IMR-90 (cell line): ENCODE measurements around the gene GCH1. TPM values are rescaled to one million over a fixed set of nuclear protein-coding genes. Genes with fewer than 3 reads are reported as not detected.

Experiments used
- ATAC-seq: fragments of 200-7000 bp; cut with Tn5 transposase; 2 replicates; pipeline ENCODE4 v1.9.1; 2020; ENCODE audit warnings: low read depth, mild to moderate bottlenecking, moderate library complexity
- BruUV-seq: library from RNA; stranded (reverse); fragments of 400-500 nt; replicated peaks from 2 replicates; lab custom pipeline; 2021; lab: Mats Ljungman, UMichigan
- CTCF ChIA-PET: fragments of 300-600 bp; formaldehyde crosslinking; extraction: SDS; loops from one replicate; lab custom pipeline; 2021; ENCODE audit warnings: antibody characterized with exemption; lab: Yijun Ruan, JAX
- POLR2A ChIA-PET: fragments of 300-600 bp; sonication (Branson Sonifier 250); formaldehyde crosslinking; loops from one replicate; lab custom pipeline; 2022; ENCODE audit warnings: antibody characterized with exemption; ENCODE audit not compliant: unreplicated experiment; lab: Charles Lee
- DNase-seq: peaks from one replicate; pipeline ENCODE4 v3.0.0; 2013
- H2AFZ ChIP-seq: replicated peaks from 2 replicates; pipeline ENCODE3; 2013; ENCODE audit warnings: low read length, mild to moderate bottlenecking; ENCODE audit not compliant: poor library complexity
- H2AK5ac ChIP-seq: 2 replicates; pipeline ENCODE4 v1.6.1; 2013; ENCODE audit warnings: low read depth, low read length, inconsistent platforms
- H2AK9ac ChIP-seq: replicated peaks from 2 replicates; pipeline ENCODE3; 2013; ENCODE audit warnings: mild to moderate bottlenecking, low read depth, low read length, moderate library complexity; ENCODE audit not compliant: poor library complexity
- H2BK120ac ChIP-seq: 2 replicates; pipeline ENCODE4 v1.6.1; 2013; ENCODE audit warnings: low read depth, low read length, inconsistent platforms
- H2BK15ac ChIP-seq: 3 replicates; pipeline ENCODE4 v1.6.1; 2013; ENCODE audit warnings: low read depth, low read length, inconsistent platforms
- H2BK20ac ChIP-seq: 2 replicates; pipeline ENCODE4 v1.6.1; 2013; ENCODE audit warnings: low read depth, mild to moderate bottlenecking, inconsistent platforms, low read length, moderate library complexity
- H2BK5ac ChIP-seq: 2 replicates; pipeline ENCODE4 v1.6.1; 2013; ENCODE audit warnings: mild to moderate bottlenecking, low read depth, low read length, inconsistent platforms; ENCODE audit not compliant: poor library complexity, severe bottlenecking
- H3K14ac ChIP-seq: replicated peaks from 2 replicates; pipeline ENCODE4 v1.6.1; 2013; ENCODE audit warnings: low read depth, low read length, inconsistent platforms
- H3K18ac ChIP-seq: 2 replicates; pipeline ENCODE4 v1.6.1; 2013; ENCODE audit warnings: low read depth, low read length, control low read depth
- H3K23ac ChIP-seq: 2 replicates; pipeline ENCODE4 v1.6.1; 2013; ENCODE audit warnings: low read depth, low read length, inconsistent platforms
- H3K27ac ChIP-seq: 2 replicates; pipeline ENCODE4 v1.5.1; 2013; ENCODE audit warnings: mild to moderate bottlenecking, control low read depth, low read length; ENCODE audit not compliant: insufficient read depth
- H3K27me3 ChIP-seq: 2 replicates; pipeline ENCODE4 v1.6.1; 2013; ENCODE audit warnings: low read length; ENCODE audit not compliant: control insufficient read depth, insufficient read depth
- H3K36me3 ChIP-seq: 2 replicates; pipeline ENCODE4 v1.6.1; 2013; ENCODE audit warnings: low read length, mixed read lengths; ENCODE audit not compliant: control insufficient read depth, insufficient read depth
- H3K4ac ChIP-seq: 2 replicates; pipeline ENCODE4 v1.6.1; 2013; ENCODE audit warnings: low read depth, low read length, inconsistent platforms
- H3K4me1 ChIP-seq: 2 replicates; pipeline ENCODE4 v1.6.1; 2013; ENCODE audit warnings: low read length, mixed read lengths; ENCODE audit not compliant: control insufficient read depth, insufficient read depth
- H3K4me2 ChIP-seq: 2 replicates; pipeline ENCODE4 v1.6.1; 2013; ENCODE audit warnings: low read depth, mild to moderate bottlenecking, control low read depth, low read length, moderate library complexity
- H3K4me3 ChIP-seq: 2 replicates; pipeline ENCODE4 v1.5.1; 2013; ENCODE audit warnings: low read depth, mild to moderate bottlenecking, control low read depth, low read length, moderate library complexity; ENCODE audit not compliant: insufficient read depth
- H3K56ac ChIP-seq: 2 replicates; pipeline ENCODE4 v1.6.1; 2013; ENCODE audit warnings: low read length, inconsistent platforms; ENCODE audit not compliant: insufficient read depth; ENCODE audit errors: extremely low read depth
- H3K79me1 ChIP-seq, 2 experiments: 2 replicates each; pipeline ENCODE4 v1.6.1; 2013; ENCODE audit warnings: low read length in 2 of 2, inconsistent platforms in 1 of 2, low read depth in 1 of 2
- H3K9ac ChIP-seq: 2 replicates; pipeline ENCODE4 v1.6.1; 2013; ENCODE audit warnings: low read depth, low read length, control low read depth
- H3K9me1 ChIP-seq: 2 replicates; pipeline ENCODE4 v1.6.1; 2013; ENCODE audit warnings: low read length, inconsistent platforms; ENCODE audit not compliant: insufficient read depth
- H3K9me3 ChIP-seq: 2 replicates; pipeline ENCODE4 v1.6.1; 2013; ENCODE audit warnings: low read length; ENCODE audit not compliant: control insufficient read depth, insufficient read depth
- H4K20me1 ChIP-seq: 2 replicates; pipeline ENCODE4 v1.6.1; 2013; ENCODE audit warnings: low read length, inconsistent platforms; ENCODE audit not compliant: insufficient read depth
- H4K5ac ChIP-seq: 2 replicates; pipeline ENCODE4 v1.6.1; 2013; ENCODE audit warnings: mild to moderate bottlenecking, low read depth, low read length, control low read depth
- H4K8ac ChIP-seq, 2 experiments: 2 replicates each; pipeline ENCODE4 v1.6.1; 2013; ENCODE audit warnings: low read depth in 2 of 2, low read length in 2 of 2, control low read depth in 1 of 2, inconsistent platforms in 1 of 2
- H4K91ac ChIP-seq: 2 replicates; pipeline ENCODE4 v1.6.1; 2013; ENCODE audit warnings: low read depth, low read length, inconsistent platforms; ENCODE audit not compliant: insufficient read depth
- CTCF ChIP-seq: conservative IDR thresholded peaks from 2 replicates; pipeline ENCODE4 v1.5.1; 2012; ENCODE audit warnings: mild to moderate bottlenecking, low read depth, low read length, improper control_type of control experiment
- ELK1 ChIP-seq: fragments of 150-350 bp; IDR thresholded peaks from 2 replicates; pipeline ENCODE4 v1.6.1; 2016; ENCODE audit warnings: low read depth, mild to moderate bottlenecking, low read length, moderate library complexity, borderline replicate concordance
- FOS ChIP-seq: fragments of 150-350 bp; IDR thresholded peaks from 2 replicates; pipeline ENCODE4 v1.6.1; 2016; ENCODE audit warnings: low read depth, low read length
- MAFK ChIP-seq: IDR thresholded peaks from 2 replicates; pipeline ENCODE4 v1.6.1; 2012; ENCODE audit warnings: low read depth, low read length, improper control_type of control experiment
- MAZ ChIP-seq: IDR thresholded peaks from 2 replicates; pipeline ENCODE4 v1.6.1; 2012; ENCODE audit warnings: low read depth, mild to moderate bottlenecking, low read length, improper control_type of control experiment, moderate library complexity, borderline replicate concordance
- SMC3 ChIP-seq: fragments of 150-350 bp; IDR thresholded peaks from 2 replicates; pipeline ENCODE4 v1.6.1; 2016; ENCODE audit warnings: low read depth, mild to moderate bottlenecking, antibody characterized with exemption, low read length, moderate library complexity
- WGBS, 2 experiments: methylation state at CpG; one replicate each; pipeline versions ENCODE4 v1.1.5 to v1.1.7; 2013; ENCODE audit warnings: missing lambda C conversion rate in 2 of 2; ENCODE audit not compliant: insufficient read length in 1 of 2; ENCODE audit errors: extremely low coverage in 2 of 2; 5-methylcytosine and 5-hydroxymethylcytosine counted together
- dilution Hi-C: fragments of 300-500 bp; cut with HindIII; formaldehyde crosslinking; loops from one replicate; pipeline ENCODE4 v1.14.3; 2018; ENCODE audit warnings: low sequenced_read_pairs; ENCODE audit not compliant: unreplicated experiment
- in situ Hi-C: fragments of 300-500 bp; cut with MboI; formaldehyde crosslinking; loops from 3 replicates; pipeline ENCODE4 v1.14.3; 2019; ENCODE audit warnings: low sequenced_read_pairs, inconsistent platforms, mixed read lengths
- intact Hi-C: fragments of 100-400 bp; cut with micrococcal nuclease; formaldehyde crosslinking; loops from 2 replicates; pipeline ENCODE4 v1.10.0; 2022
- microRNA-seq, 2 experiments: library from miRNA; stranded (forward) in 1 of 2; unstranded in 1 of 2; fragments of 10-50 nt in 1 of 2; fragments of <30 nt in 1 of 2; gene quantifications in 1 of 2; microRNA quantifications in 1 of 2; one replicate each; pipeline versions ENCODE3 to v1.1.0; 2013 to 2020; ENCODE audit not compliant: insufficient read depth in 1 of 2, insufficient read length in 1 of 2, unreplicated experiment in 1 of 2
- polyA plus RNA-seq, 3 experiments: library from polyadenylated mRNA; depleted of rRNA; stranded (reverse); fragments of >200 nt; gene quantifications; 2 replicates each; pipeline ENCODE4 v1.2.3, GENCODE V29; 2012; ENCODE audit warnings: low replicate concordance in 1 of 3
- small RNA-seq, 5 experiments: library from RNA; depleted of rRNA; stranded (forward); fragments of <200 nt; gene quantifications; one replicate each; pipeline ENCODE3, GENCODE V24; 2012
- total RNA-seq: library from RNA; depleted of rRNA; stranded (reverse); fragments of >200 nt; gene quantifications from 2 replicates; pipeline ENCODE4 v1.2.3, GENCODE V29; 2012; rRNA removed

GCH1 gene
- total and polyA plus RNA-seq, 2 of the 4 experiments (the other 2 are of a cell fraction): 0.54 to 0.74 TPM

GRCh38 chr14:54792288-54792687, 110.3 kb downstream of the GCH1 start:
- H3K56ac ChIP-seq: no peak overlapping the region
- H3K18ac ChIP-seq: no peak overlapping the region
- peaks cover 14% of the 10 kb centered on the region for H3K9me1 ChIP-seq
- peaks cover 39% of the 10 kb centered on the region for H3K36me3 ChIP-seq
- H3K4ac ChIP-seq: no peak overlapping the region
- H3K14ac ChIP-seq: no peak overlapping the region
- H4K91ac ChIP-seq: no peak overlapping the region
- WGBS, 2 experiments: 89% methylated on average over 1 of the region's 6 CpGs; no CpG with 5 or more reads in 1 of the 2 experiments
- no peak overlapping the region for H3K23ac ChIP-seq
- no peak overlapping the region for H2AK5ac ChIP-seq
- peaks cover 7% of the 10 kb centered on the region for H3K9me3 ChIP-seq
- H4K20me1 ChIP-seq: 0 out of 2 replicates have a peak, but pooled peaks cover 6% of the 10 kb centered on the region
- H2BK20ac ChIP-seq: no peak overlapping the region
- POLR2A ChIA-PET: no interaction called here
- H3K79me1 ChIP-seq: peaks cover 0 to 13% of the 10 kb centered on the region in 2 experiments; a peak in 2 of 4 replicates
- no peak overlapping the region for H4K5ac ChIP-seq
- no TSS peak for BruUV-seq
- H3K4me3 ChIP-seq: no peak overlapping the region
- no peak overlapping the region for H3K4me2 ChIP-seq
- DNase-seq (no peak), ATAC-seq (no peak)
- CTCF ChIA-PET: interaction anchor here (1.7 kb wide), 1 partner anchor 14 kb away, joined by 5 read pairs; no protein-coding TSS in a partner anchor
- H3K4me1 ChIP-seq: peaks cover 11% of the 10 kb centered on the region
- no peaks in the 10 kb centered on the region for H3K27me3 ChIP-seq
- dilution Hi-C loops: no loop called here
- no peak overlapping the region for H2BK120ac ChIP-seq
- in situ Hi-C loops: no loop called here
- no peak overlapping the region for H3K9ac ChIP-seq
- intact Hi-C loops: loop anchor here (5.0 kb wide), 1 partner anchor 425 kb away; no protein-coding TSS in a partner anchor
- H3K27ac ChIP-seq: no peak overlapping the region
- H4K8ac ChIP-seq: no peak overlapping the region
- no peak overlapping the region for H2BK5ac ChIP-seq
- H2BK15ac ChIP-seq: no peak overlapping the region
- H2AFZ ChIP-seq: no peak overlapping the region
- H2AK9ac ChIP-seq: no peak overlapping the region
- no peak for TF ChIP-seq FOS
- no peak for TF ChIP-seq SMC3
- TF ChIP-seq MAFK: no peak
- no peak for TF ChIP-seq MAZ
- no peak for TF ChIP-seq ELK1
- no peak for TF ChIP-seq CTCF

Small RNA genes within 50 kb of the gene (microRNA-seq; reads per million reads assigned to microRNA genes)
- gene MIR4308 (ENCODE audit: insufficient read depth in 1 of 2, insufficient read length in 1 of 2, unreplicated experiment in 1 of 2) (0 reads per million in 2 experiments), gene RNU6ATAC9P (ENCODE audit: insufficient read depth, insufficient read length) (not detected)

Small RNA genes within 50 kb of the gene (small RNA-seq; reads per million reads assigned to genes)
- gene MIR4308 (0 reads per million in 5 experiments), gene RNU6ATAC9P (0 to 0.60 (median 0) reads per million in 5 experiments)

Other genes starting within 250 kb of the GCH1 start
- gene WDHD1, start 124.3 kb upstream of the GCH1 start, total RNA-seq: 13.1 and 17.5 TPM in 2 replicates
- 3.7 and 4.4 TPM in 2 replicates for gene WDHD1, start 124.3 kb upstream of the GCH1 start, polyA plus RNA-seq (2012; rRNA removed)
- gene SOCS4, start 124.4 kb upstream of the GCH1 start, total RNA-seq: 12.7 and 21.7 TPM in 2 replicates
- 3.3 and 4.6 TPM in 2 replicates for gene SOCS4, start 124.4 kb upstream of the GCH1 start, polyA plus RNA-seq (2012; rRNA removed)
- gene MAPK1IP1L, start 148.8 kb upstream of the GCH1 start, total RNA-seq: 37.2 and 44.8 TPM in 2 replicates
- 168 and 201 TPM in 2 replicates for gene MAPK1IP1L, start 148.8 kb upstream of the GCH1 start, polyA plus RNA-seq (2012; rRNA removed)
- gene LGALS3, start 226.4 kb upstream of the GCH1 start, total RNA-seq: 84.4 and 145 TPM in 2 replicates
- 171 and 200 TPM in 2 replicates for gene LGALS3, start 226.4 kb upstream of the GCH1 start, polyA plus RNA-seq (2012; rRNA removed)